Measurements from ENCODE around the gene GCHFR.

The GCHFR gene

DNA sequence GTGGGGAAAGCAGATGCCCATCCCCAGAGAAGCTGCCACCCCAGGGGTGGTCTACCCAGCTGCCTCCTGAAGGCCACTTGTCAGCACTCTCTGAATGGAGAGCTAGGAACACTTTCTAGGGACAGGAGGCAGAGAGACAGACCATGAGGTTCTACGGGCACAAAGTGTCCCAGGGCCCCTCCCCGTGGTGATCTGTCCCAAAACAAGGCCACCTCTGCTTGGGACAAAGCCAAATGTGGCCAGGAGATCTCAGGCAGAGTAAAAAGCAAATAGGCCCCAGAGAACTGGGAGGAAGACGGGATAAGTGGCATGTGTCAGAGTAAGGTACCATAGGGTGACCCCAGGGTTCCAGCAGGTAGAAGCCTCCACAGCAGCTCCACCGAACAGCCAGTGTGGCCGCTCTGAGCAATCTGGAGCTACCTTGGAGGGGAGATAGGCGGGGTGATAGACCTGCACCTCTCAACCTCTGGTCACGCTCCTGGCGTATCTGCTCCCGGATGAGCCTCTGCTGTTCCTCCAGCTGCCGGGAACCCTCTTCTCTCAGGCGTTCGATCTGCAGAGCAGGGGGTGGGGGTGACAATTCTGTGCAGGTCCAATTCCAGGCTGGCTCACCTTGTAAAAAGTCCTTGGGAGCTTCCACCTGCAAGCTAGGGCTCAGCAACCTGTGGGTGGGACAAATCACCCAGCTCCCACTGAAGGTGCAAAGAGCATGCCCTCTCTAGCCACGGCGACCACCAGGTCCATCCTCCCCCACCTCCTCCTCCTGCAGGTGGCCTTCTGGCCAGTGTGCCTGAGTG is 12.1 kb downstream of the GCHFR start:
- DNase-seq (ENCODE audit: low spot score), result no peak

DNA sequence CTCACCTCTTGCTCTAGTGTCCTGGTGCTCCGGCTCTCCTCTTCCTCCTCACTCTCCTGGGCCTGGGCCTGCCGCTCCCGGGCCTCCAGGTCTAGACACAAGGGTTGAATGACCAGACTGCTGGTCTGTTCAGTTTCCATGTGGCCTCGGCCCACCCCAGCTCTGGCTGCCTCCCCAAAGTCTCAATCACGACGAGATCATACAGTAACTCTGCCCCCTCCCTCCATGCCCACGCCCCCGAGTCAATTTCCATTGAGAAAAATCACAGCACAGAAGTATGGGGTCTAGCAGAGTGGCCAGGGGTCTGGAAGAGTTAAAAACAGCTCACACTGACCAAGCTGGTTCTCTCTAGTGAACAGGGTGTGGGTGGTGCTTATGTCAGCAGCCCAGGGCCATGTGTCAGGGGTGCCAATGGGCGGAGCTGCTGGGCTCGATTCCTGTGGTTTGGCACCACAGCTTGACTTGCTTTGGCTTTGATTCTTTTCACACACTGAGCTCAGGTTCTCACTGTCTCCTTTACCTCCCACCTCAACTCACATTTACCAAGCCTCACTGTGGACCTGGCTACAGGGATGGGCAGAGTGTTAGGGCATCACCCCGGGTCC is 12.8 kb downstream of the GCHFR start:
- DNase-seq (ENCODE audit: low spot score), result no peak

DNA sequence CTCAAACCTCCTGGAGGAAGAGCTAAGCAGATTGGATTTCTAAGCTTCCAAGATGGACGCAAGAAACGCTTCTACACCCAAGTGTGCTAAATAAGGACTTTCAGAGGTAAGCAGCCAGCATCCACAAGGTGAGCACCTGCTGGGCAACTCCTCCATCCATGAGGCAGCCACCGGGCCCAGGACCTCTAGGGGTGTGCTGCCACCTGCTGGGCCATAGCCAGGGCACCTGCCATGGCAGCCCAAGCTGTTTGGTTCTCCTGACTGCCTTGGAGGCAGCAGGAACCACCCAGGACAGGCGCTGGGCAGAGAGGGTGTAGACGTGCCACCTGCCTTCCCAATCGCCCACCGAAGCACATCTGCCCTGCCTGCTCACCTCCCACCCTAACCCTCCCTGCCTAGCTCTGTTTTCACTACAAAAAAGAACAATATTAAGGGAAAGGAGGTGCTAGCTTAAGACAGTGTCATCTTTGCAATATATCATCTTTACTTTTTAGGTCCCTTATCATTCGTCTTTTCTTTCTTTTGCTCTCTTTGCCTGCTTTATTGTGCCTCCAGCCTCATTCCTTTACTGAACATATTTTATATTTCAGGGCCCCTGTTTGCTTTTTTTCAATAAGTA is 18.9 kb downstream of the GCHFR start:
- DNase-seq (ENCODE audit: low spot score), result no peak

- DNase-seq (ENCODE audit: low spot score), result no peak
These were observed 21.3 kb downstream of the GCHFR start for GRCh38 chr15:40785164-40785563.

- DNase-seq (ENCODE audit: low spot score), result no peak
These were observed 21.9 kb downstream of the GCHFR start for GRCh38 chr15:40785814-40786213.

DNA sequence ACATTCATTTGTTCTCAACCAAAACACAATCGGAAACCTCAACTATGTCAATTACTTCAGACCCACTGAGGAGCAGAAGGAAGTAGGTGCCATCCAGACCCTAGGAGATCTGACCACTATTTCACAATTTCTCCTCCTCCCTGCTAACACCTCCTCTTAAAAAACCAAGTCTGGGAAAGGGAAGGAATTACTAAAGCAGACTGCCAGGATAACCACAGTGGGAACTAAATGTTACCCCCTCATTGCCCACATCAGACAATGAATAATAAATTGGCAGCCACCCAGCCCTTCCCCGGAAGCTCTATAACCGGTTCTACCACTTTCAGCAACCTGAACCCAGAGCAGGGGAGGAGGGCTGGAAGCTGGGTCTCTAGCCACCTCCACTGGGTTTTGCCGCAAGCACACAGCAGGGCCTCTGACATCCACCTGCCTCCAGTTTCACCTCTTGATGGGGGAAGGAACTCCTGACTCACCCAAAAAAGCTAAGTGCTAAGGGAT is 23.5 kb downstream of the GCHFR start:
- DNase-seq (ENCODE audit: low spot score), result no peak

- no peak for DNase-seq (ENCODE audit: low spot score)
These were observed 24.1 kb downstream of the GCHFR start for GRCh38 chr15:40787991-40788390.

DNA sequence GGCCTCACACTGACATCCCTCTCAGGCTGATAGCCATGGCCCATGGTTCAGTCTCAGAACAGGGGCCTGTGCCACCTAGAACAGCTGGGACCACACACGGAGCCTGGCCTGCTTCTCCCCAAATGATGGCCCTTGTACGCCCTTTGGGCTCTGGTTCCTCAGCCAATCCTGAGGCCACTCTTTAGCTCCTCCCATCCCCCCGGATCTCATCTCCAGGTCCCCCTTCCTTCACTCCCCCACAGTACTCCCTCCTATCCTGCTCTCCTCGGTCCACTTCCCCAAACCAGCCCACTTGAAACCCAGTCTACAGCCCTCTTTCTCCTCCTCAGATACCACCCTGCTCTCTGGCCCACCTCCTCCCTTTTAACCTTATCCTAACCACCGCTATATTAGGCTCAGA is 25.3 kb downstream of the GCHFR start:
- no peak for DNase-seq (ENCODE audit: low spot score)

DNA sequence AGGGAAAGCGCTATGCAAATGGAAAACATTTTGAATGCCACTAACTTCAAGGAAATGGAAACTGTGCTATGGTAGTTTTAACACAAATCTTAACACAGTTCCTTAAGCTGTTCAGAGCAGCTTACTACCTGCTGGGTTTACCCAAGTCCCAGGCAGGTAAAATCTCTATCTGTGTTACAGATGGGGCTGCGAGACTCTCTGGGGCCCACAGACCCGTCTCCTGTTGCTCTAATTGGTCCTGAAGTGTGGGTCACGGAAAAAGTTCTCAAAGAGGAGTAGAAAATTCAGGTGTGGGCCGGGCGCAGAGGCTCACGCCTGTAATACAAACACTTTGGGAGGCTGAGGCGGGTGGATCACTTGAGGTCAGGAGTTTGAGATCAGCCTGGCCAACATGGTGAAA is 26.1 kb downstream of the GCHFR start:
- DNase-seq (ENCODE audit: low spot score), result no peak

- no peak for DNase-seq (ENCODE audit: low spot score)
These were observed 26.9 kb downstream of the GCHFR start for GRCh38 chr15:40790718-40791117.

GRCh38 chr15:40792394-40792793 is 28.5 kb downstream of the GCHFR start:
- DNase-seq (ENCODE audit: low spot score), result no peak

DNA sequence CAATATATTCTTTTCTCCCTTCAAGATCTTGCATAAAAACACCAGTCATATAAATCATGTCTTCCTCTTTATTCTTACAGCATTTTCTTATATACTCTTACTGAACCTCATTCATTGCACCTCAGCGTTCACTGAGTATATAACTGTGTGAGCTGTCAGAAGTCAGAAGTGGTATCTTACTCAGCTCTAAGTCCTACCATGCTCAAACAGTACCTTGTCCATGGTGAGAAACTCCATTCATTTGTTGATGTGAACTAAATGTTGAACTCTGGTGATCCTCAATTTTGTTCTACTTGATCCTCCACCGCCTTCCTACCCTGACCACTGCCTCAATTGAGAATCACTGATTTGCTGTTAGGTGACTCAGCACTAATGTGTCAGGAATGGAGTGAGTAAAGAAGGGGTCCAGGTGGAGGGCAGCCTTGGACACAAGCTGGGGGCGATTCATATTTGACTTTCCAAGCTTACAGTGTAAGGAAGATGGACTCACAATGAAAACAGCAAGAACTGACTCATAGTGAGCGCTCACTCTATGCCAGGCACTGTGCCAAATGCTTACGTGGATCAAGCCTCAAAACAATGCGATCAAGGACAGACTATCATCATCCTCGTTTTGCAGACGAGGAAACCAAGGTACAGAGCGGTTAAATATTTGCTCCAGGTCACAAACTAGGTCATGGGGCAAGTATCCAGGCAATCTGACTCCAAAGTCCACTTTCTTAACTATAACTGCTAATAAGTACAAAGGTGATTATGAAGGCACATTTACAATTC is 29.5 kb downstream of the GCHFR start:
- DNase-seq (ENCODE audit: low spot score), result no peak

GRCh38 chr15:40796041-40796440 is 32.2 kb downstream of the GCHFR start:
- DNase-seq (ENCODE audit: low spot score), result no peak

- no peak for DNase-seq (ENCODE audit: low spot score)
These were observed 32.6 kb downstream of the GCHFR start for GRCh38 chr15:40796512-40796911.

DNA sequence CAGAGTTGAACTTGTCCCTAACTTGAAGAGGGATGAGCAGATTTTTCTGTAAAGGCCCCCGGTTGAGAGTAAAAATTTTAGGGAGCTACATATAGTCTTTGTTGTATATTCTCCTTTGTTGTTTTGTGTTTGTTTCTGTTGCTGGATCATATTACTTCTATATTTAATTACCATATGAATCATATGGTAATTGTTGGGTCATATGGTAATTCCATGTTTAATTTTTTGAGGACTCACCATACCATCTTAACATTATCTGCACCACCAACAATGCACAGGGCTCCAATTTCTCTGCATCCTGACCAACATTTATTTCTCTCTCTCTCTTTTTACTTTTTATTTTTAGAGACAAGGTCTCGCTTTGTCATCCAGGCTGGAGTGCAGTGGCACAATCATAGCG is 35.7 kb downstream of the GCHFR start:
- no peak for DNase-seq (ENCODE audit: low spot score)

- DNase-seq (ENCODE audit: low spot score), result no peak
These were observed 39.2 kb downstream of the GCHFR start for GRCh38 chr15:40803076-40803475.

- no peak for DNase-seq (ENCODE audit: low spot score)
These were observed 39.8 kb downstream of the GCHFR start for GRCh38 chr15:40803688-40804087.

GRCh38 chr15:40806672-40807027 is 42.8 kb downstream of the GCHFR start:
- DNase-seq (ENCODE audit: low spot score), result no peak

- peak; percentile 93 for DNase-seq (ENCODE audit: low spot score)
These were observed 43.4 kb downstream of the GCHFR start, which contains the start of the genes DNAJC17 and ZFYVE19 for GRCh38 chr15:40807028-40807887. DNAJC17 (minus strand) TSS chr15:40807473; CDS start chr15:40807446, 27 bp downstream. ZFYVE19 (plus strand) TSS chr15:40807089; CDS start chr15:40807590, 501 bp downstream.

GRCh38 chr15:40807888-40808461 is 44.1 kb downstream of the GCHFR start:
- no peak for DNase-seq (ENCODE audit: low spot score)
